22Rv1 (cell line): ENCODE measurements around the gene COL5A1.

ENCODE experiments used
- CTCF ChIP-seq: fragments of 450-650 bp; IDR thresholded peaks from 2 replicates; pipeline ENCODE4 v1.5.1; 2017; ENCODE audit warnings: mild to moderate bottlenecking
- ZFX ChIP-seq: fragments of 450-650 bp; IDR thresholded peaks from 2 replicates; pipeline ENCODE4 v1.6.1; 2017; ENCODE audit warnings: antibody characterized with exemption, borderline replicate concordance

GRCh38 chr9:134736791-134737497 is 95.3 kb downstream of the COL5A1 start:
- TF ChIP-seq CTCF: no peak
- no peak for TF ChIP-seq ZFX
